Ovary (tissue), 3 donors: Measurements from ENCODE around the gene LRTM1.

ENCODE experiments used
- CTCF ChIP-seq, 3 donors: fragments of 450-650 bp in 2 of 3; fragments of 200-600 bp in 1 of 3; IDR thresholded peaks; one replicate each; pipeline versions ENCODE4 v1.5.1 to v1.8.0; 2016 to 2022; ENCODE audit warnings: antibody characterized with exemption in 3 of 3, mild to moderate bottlenecking in 1 of 3
- POLR2A ChIP-seq: fragments of 450-650 bp; IDR thresholded peaks from one replicate; pipeline ENCODE4 v1.6.1; 2017; ENCODE audit warnings: antibody characterized with exemption, mild to moderate bottlenecking, moderate library complexity
- donor health status: DM: no; HTN: no; CAD: no.

DNA sequence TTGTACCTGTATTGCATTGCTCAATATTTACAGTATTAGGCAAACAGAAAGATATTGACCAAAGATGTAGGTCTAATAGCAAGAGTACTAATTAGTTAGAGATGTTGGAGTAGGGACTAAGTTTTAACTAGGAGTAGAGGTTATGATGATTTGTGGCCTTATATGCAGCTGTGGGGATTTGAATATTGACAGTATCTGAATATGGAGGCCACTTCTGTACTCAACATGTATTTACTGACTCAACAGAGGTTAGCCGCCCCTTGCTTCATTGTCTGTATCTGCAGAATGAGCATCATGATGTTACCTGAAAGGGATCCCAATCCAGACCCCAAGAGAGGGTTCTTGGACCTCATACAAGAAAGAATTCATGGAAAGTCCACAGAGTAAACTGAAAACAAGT lies 49.6 kb upstream of the LRTM1 start:
- no peak for TF ChIP-seq POLR2A
- no peak for TF ChIP-seq CTCF (IDR thresholded peaks at IDR 0.05)
